Activated CD8-positive, alpha-beta memory T cell treated with anti-CD3 and anti-CD28 coated beads for 36 hours (primary cell): Measurements from ENCODE around the gene MMRN2. TPM values are rescaled to one million over a fixed set of nuclear protein-coding genes. Genes with fewer than 3 reads are reported as not detected.
"Not testable (repeated sequence)": the region's sequence is repeated elsewhere in the genome, so short reads cannot be mapped to it uniquely, and the experiment has no call there.

Experiments
- CTCF ChIA-PET: fragments of 350-600 bp; sonication (Branson Sonifier 250); formaldehyde crosslinking; loops from one replicate; lab custom pipeline; 2021; ENCODE audit warnings: antibody characterized with exemption; lab: Charles Lee
- POLR2A ChIA-PET: fragments of 350-600 bp; sonication (Branson Sonifier 250); formaldehyde crosslinking; loops from one replicate; lab custom pipeline; 2021; ENCODE audit warnings: antibody characterized with exemption; lab: Charles Lee
- total RNA-seq, 2 experiments: library from RNA; stranded (reverse); gene quantifications; one replicate each; pipeline ENCODE4 v1.2.3, GENCODE V29; 2021

Gene MMRN2
- total RNA-seq, 2 experiments from 2014 or later = not detected

- POLR2A ChIA-PET = no interaction called here
Measured at GRCh38 chr10:86959737-86960002, 2.3 kb upstream of the MMRN2 start.

DNA sequence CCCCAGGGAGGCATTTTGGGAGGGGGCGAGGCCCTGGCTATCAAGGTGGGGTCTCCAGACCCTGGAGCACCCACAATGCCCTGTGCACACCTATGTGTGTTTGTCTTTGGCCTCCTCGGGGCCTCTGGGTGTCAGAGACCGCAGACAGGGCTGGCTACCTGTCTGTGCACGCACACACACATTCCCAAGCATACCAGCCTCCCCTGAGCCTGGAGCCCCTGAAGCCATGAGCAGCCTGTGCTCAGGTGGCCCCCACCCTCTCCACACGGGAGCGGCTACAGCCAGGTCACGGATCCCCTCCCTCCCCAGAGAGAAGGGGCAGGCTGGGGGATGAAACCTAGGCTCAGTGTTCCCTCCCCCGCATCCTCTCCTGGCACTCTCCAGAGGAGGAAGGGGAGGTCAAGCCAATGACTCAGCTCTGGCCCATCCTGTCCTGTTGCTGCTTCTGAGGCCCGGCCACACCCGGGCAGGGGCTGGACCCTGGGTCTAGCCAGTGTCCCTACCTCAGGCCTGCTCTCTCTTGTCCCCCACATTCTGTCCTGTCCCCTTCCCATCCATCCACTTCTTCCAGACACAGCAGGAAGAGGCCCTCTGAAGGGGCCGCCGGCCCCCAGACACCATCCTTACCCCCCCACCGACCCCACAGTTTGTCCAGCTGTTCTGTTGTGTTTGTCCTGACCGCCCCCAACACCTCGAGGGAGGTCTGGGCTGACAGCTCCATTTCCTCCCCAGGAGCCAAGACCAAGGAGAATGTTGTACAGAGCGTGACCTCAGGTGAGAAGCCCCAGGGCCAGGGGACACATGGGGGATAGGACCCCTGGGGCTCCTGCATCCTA, 1.7 kb upstream of the MMRN2 start:
- POLR2A ChIA-PET = no interaction called here

More at GRCh38 chr10:86959737-86960002, 2.3 kb upstream of the MMRN2 start:
- CTCF ChIA-PET = interaction anchor here (1.9 kb wide), 1 partner anchor 20 kb away, joined by 12 read pairs; no protein-coding TSS in a partner anchor

GRCh38 chr10:86958116-86958900, 893 bp upstream of the MMRN2 start, which contains the start of gene SNCG:
TSS of gene SNCG (plus strand) at chr10:86958599. CDS start at chr10:86958698, 99 bp downstream.
- ChIA-PET POLR2A (no interaction called here), CTCF (interaction anchor here (1.9 kb wide), 1 partner anchor 19 kb away, joined by 12 read pairs; no protein-coding TSS in a partner anchor)

More for the DNA sequence above, 1.7 kb upstream of the MMRN2 start:
- CTCF ChIA-PET = interaction anchor here (1.9 kb wide), 1 partner anchor 20 kb away, joined by 12 read pairs; no protein-coding TSS in a partner anchor

- POLR2A ChIA-PET = no interaction called here
Measured at GRCh38 chr10:86956848-86957448, 467 bp downstream of the MMRN2 start.

DNA sequence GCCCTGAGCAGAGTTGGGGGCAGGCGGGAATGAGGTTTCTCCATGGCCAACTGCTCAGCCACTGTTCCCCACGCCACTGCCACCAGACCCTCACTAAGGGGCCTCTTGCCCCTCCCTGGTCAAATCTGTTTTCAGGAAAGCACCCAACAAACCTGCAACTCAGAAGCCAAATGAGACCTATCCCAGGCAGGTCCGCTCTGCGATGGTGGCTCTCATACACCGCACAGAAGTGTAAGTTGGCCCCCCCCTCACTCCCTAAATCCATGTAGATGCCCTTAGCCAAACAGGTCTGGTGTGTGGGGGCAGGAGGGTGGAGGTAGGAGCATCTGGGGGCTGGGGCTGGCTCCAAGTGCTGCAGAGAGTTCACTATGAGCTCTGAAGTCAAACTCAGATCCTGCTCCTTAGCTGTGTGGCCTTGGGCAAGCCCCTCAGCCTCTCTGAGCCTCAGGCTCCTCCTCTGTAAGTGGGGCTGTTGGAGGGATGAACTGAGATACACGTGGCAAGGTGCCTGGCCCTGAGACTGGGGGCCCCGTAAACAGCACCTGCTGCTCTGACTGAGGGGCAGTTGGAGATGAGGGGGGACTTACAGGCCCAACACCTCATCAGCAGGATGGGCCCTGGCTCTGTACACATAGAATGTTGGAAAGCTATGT, 1.1 kb downstream of the MMRN2 start:
- ChIA-PET POLR2A (no interaction called here), CTCF (interaction anchor here (1.5 kb wide), 1 partner anchor 17 kb away, joined by 6 read pairs; no protein-coding TSS in a partner anchor)

More at GRCh38 chr10:86956848-86957448, 467 bp downstream of the MMRN2 start:
- CTCF ChIA-PET = interaction anchor here (1.5 kb wide), 1 partner anchor 18 kb away, joined by 6 read pairs; no protein-coding TSS in a partner anchor

GRCh38 chr10:86955501-86956194, 1.8 kb downstream of the MMRN2 start:
- CTCF ChIA-PET = interaction anchor here (1.0 kb wide), 1 partner anchor 17 kb away, joined by 3 read pairs; no protein-coding TSS in a partner anchor
- POLR2A ChIA-PET = interaction anchor here (0.5 kb wide), 1 partner anchor 45 kb away, joined by 3 read pairs; no protein-coding TSS in a partner anchor

DNA sequence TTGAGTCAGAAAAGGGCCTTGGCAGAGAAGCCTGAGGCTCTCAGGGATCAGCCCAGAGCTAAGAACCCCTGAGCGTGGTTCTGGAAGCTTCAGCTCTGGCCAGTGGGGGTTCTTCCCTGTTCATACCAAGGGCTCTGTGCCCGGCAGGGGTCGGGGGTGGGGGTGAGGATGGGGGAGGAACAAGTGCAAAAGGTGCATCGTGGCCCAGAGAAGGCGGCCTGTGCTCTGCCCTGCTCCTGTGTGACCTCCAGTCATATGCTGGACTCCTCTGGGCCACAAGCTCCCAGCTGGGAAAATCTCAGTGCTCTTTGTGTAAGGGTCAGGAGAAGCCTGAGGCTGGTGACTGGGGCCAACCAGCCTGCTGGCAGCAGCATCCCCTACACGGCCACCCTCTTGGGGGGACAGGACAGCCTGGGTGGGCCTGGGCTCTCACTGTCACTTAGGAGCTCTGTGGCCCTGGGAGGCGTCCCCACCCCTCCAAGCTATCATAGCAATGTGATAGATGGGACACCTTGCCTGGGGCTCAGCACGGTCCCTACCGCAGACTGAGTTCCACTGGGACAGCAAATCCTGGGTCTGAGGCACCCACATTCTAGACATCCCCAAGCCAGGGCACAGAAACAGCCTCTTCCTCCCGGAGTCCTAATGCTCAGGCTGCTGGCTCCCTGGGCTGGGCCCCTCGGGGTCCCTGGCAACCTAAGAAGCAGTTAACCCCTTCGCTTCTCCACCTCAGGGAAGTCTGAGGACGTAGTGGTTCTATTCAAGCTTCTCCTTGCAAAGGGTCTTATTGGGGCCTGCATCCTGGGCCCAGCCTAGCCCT, 2.5 kb downstream of the MMRN2 start:
- CTCF ChIA-PET = interaction anchor here (1.0 kb wide), 1 partner anchor 16 kb away, joined by 3 read pairs; no protein-coding TSS in a partner anchor
- POLR2A ChIA-PET = no interaction called here

DNA sequence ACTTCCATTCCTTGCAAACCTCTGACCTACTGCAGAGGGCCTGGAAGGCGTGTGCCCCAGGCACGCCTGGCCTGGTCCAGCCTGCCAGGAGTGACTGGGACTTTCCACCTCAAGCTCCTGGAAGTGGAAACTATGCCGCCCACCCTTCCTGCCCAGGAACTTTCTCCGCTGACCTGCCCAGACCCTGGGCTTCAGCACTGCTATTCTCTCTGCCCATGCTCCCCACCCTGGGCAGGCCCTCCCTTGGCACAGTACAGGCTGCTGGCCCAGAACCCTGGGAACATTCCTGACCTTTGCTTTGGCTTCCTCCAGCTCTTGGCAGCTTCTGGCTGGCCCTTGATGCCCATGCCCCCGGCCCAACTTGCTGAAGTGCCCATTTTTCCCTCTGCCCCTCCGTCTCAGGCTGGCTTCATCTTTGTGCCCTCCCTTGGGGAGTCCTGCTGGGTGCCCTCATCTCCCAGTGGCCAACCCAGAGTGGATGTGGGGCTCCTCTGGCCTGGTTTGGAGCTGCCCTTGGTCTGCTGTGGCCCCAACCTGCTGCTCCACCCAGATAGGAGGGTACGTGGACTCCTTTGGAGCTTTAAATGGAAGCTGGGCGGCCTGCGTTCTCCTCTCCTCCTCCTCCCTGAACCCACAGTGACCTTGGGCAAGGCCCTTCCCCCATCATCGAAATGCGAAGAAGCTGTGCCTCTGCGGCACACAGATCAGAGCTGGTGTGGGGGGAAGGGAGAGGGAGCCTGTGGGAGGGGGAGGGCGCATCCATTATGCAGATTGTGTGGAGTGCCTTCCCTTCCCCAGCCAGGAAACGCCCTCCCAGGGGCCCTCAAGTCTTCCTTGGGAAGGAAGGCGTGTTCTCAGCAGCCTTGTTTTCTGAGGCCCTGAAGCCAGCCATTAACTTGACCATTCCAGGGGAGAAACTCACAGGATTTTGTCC, 3.4 kb downstream of the MMRN2 start:
- ChIA-PET CTCF (interaction anchor here (1.0 kb wide), 1 partner anchor 15 kb away, joined by 3 read pairs; no protein-coding TSS in a partner anchor), POLR2A (no interaction called here)

GRCh38 chr10:86952697-86953096, 4.7 kb downstream of the MMRN2 start:
- POLR2A ChIA-PET = not testable (repeated sequence)
- CTCF ChIA-PET = interaction anchor here (0.6 to 1.2 kb wide), 2 partner anchors 14 kb away, joined by 3 to 5 read pairs; no protein-coding TSS in a partner anchor

GRCh38 chr10:86952106-86952505, 5.3 kb downstream of the MMRN2 start:
- CTCF ChIA-PET = interaction anchor here (0.6 to 1.2 kb wide), 2 partner anchors 13 to 15 kb away, joined by 3 to 5 read pairs; no protein-coding TSS in a partner anchor
- POLR2A ChIA-PET = no interaction called here

GRCh38 chr10:86951184-86951761, 6.1 kb downstream of the MMRN2 start:
- ChIA-PET CTCF (no interaction called here), POLR2A (no interaction called here)

DNA sequence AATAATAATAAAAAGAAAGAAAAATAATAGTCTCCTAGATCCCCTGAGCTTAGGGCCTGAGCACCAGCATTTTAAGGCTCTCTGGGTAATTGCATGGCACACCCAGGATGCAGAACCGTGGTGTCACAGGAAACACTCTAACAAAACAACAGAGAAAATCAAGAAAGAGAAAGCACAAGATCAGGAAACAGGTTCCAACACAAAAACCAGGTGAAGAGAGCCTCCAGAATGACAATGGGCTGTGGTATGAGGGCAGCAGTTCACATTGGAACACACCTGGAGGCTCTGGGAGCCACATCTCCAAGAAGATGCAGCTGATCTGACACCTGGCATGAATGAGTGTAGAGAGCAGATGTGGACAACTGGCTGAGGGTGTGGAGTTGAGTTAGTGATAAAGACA, 7.1 kb downstream of the MMRN2 start:
- ChIA-PET POLR2A (no interaction called here), CTCF (interaction anchor here (1.2 kb wide), 1 partner anchor 12 kb away, joined by 8 read pairs; no protein-coding TSS in a partner anchor)

- POLR2A ChIA-PET = not testable (repeated sequence)
- CTCF ChIA-PET = interaction anchor here (0.5 to 1.2 kb wide), 4 partner anchors 9 to 138 kb away, joined by 3 to 4 read pairs (median 4); no protein-coding TSS in a partner anchor
Measured at GRCh38 chr10:86947806-86948205, 9.6 kb downstream of the MMRN2 start.

DNA sequence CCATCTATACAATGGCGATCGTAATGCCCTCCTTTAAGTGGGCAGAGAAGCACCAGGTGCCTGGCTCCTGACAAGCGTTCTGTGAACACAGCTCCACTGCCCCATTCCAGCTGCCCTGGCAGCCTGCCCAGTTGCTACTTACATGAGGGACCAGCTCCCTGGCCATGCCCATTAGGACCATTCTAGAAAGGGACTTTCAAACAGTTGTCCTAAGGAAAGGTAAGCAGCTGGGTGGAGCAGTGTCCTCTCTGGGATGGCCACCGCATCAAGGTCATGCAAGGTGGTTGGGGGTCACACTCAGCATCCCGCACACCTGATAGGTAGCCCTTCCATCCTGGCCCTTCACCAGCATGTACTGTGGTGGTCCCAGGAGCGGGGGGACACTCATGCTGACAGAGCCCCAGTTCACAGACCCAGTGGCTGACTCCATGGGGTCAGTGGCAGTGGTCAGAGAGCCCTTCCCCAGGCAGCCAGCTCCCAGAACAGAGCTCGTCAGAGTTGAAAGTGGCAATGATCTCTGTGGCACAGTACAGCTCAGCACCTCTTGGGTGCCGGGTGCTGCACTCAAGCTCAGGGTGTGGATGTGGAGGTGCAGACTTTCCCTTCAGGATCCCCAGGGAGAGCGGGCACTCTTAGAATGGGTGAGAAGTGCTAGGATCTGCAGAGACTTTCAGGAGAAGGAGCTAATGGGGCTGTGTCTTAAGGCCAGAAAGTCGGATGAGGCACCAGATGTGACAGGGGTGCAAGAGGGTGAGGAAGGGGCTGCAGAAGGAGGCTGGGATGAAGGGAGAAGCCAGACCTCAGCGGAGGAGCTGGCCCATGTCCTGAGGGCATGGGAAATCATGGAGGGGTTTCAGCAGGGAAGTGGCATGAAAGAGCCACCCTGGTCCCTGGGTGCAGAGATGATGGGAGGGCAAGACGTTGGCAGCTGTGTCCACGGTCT, 10.9 kb downstream of the MMRN2 start:
- CTCF ChIA-PET = no interaction called here
- POLR2A ChIA-PET = no interaction called here
